ENCODE results near the gene SH3PXD2B.

DNA sequence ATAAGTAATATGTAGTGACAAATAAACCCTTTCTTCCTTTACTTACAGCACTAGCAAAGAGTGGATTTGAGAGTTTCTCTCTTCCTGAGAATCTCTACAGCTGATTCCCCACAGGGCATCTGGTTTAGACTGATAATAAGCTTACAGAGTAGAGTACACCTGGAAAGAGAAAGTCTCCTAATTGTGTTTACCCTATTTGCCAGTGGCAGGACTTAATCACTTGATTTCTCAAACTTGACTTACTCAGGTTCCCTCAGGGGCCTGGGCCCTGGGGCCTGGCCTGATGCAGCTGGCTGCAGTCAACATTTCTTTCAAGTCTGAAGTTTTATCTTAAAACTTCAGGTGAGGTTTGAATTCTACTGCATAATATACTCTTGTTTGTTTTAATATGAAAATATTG lies 132.7 kb downstream of the SH3PXD2B start:
- TF ChIP-seq GATA2 (IDR thresholded peaks at IDR 0.05; ENCODE audit: low read depth, low read length), result no peak
- TF ChIP-seq GATA3 (IDR thresholded peaks at IDR 0.05; ENCODE audit: low read depth, low read length), result no peak

Data from SH-SY5Y (cell line).